Activated CD4-positive, alpha-beta T cell treated with anti-CD3 and anti-CD28 coated beads for 36 hours (primary cell): Measurements from ENCODE around the gene SNX5. TPM values are rescaled to one million over a fixed set of nuclear protein-coding genes. Genes with fewer than 3 reads are reported as not detected.

Source experiments
- ATAC-seq: fragments of 200-7000 bp; cut with Tn5 transposase; one replicate; pipeline ENCODE4 v1.10.0; 2021; ENCODE audit warnings: mild to moderate bottlenecking, moderate library complexity
- CTCF ChIA-PET: fragments of 350-600 bp; sonication (Branson Sonifier 250); formaldehyde crosslinking; loops from one replicate; lab custom pipeline; 2021; ENCODE audit warnings: antibody characterized with exemption; lab: Charles Lee
- POLR2A ChIA-PET: fragments of 350-600 bp; sonication (Branson Sonifier 250); formaldehyde crosslinking; loops from one replicate; lab custom pipeline; 2021; ENCODE audit warnings: antibody characterized with exemption, inconsistent platforms; lab: Charles Lee
- DNase-seq: peaks from one replicate; pipeline ENCODE4 v3.0.0-alpha.2; 2020
- H3K27ac Mint-ChIP-seq: one replicate; pipeline ENCODE4 v1.8.0; 2021; ENCODE audit warnings: mixed read lengths
- H3K27me3 Mint-ChIP-seq: one replicate; pipeline ENCODE4 v1.8.0; 2021; ENCODE audit warnings: mixed read lengths
- H3K36me3 Mint-ChIP-seq: one replicate; pipeline ENCODE4 v1.8.0; 2021; ENCODE audit warnings: low read depth, mixed read lengths
- H3K4me1 Mint-ChIP-seq: one replicate; pipeline ENCODE4 v1.8.0; 2021; ENCODE audit warnings: mixed read lengths
- H3K4me3 Mint-ChIP-seq: one replicate; pipeline ENCODE4 v1.8.0; 2021; ENCODE audit warnings: mild to moderate bottlenecking, moderate library complexity, mixed read lengths
- H3K9me3 Mint-ChIP-seq: one replicate; pipeline ENCODE4 v1.8.0; 2021; ENCODE audit warnings: low read depth, mixed read lengths
- intact Hi-C, 2 experiments: fragments of 100-400 bp; cut with DNase I in 1 of 2; cut with micrococcal nuclease in 1 of 2; formaldehyde crosslinking; loops; one replicate each; pipeline versions ENCODE4 v1.14.2 to v1.15.1; 2022 to 2024; cut with DNase I, micrococcal nuclease
- total RNA-seq, 2 experiments: library from RNA; stranded (reverse); gene quantifications; one replicate each; pipeline ENCODE4 v1.2.3, GENCODE V29; 2021

Gene SNX5
- total RNA-seq, 2 experiments from 2014 or later = 204 to 227 TPM

DNA sequence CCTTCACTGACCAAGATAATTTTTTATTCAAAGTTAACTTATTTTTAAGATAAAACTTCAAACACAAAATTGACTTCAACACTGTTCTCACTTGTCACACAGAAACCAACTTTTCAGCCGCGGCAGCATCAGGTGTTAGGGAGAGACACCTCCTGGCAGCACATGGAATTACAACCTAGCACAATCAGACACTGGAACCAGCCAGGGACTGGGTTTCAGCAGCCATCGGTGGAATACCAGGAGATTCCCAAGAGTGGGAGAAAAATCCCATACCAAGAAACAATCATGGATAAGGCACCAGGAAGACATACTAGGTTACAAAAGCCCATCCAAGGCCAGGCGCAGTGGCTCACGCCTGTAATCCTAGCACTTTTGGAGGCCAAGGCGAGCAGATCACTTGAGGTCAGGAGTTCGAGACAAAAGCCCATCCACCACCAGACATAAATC, 70.0 kb downstream of the SNX5 start:
- H3K36me3 Mint-ChIP-seq = no peaks in the 10 kb centered on the region
- peaks cover 27% of the 10 kb centered on the region for H3K27me3 Mint-ChIP-seq
- intact Hi-C loops = loop anchor here (1.0 to 10.0 kb wide), 8 partner anchors 41 to 1096 kb away; partner anchors contain the start of gene RRBP1 (in 1 of the 2)
- POLR2A ChIA-PET = no interaction called here
- no peak overlapping the region for H3K4me3 Mint-ChIP-seq
- no peak overlapping the region for H3K27ac Mint-ChIP-seq
- H3K4me1 Mint-ChIP-seq = peaks cover 17% of the 10 kb centered on the region
- ATAC-seq (peak; percentile 47), DNase-seq (peak; percentile 80)
- CTCF ChIA-PET = interaction anchor here (0.9 to 4.9 kb wide), 10 partner anchors 14 to 395 kb away, joined by 3 to 33 read pairs (median 4); partner anchors contain the start of gene RRBP1
- H3K9me3 Mint-ChIP-seq = no peaks in the 10 kb centered on the region

DNA sequence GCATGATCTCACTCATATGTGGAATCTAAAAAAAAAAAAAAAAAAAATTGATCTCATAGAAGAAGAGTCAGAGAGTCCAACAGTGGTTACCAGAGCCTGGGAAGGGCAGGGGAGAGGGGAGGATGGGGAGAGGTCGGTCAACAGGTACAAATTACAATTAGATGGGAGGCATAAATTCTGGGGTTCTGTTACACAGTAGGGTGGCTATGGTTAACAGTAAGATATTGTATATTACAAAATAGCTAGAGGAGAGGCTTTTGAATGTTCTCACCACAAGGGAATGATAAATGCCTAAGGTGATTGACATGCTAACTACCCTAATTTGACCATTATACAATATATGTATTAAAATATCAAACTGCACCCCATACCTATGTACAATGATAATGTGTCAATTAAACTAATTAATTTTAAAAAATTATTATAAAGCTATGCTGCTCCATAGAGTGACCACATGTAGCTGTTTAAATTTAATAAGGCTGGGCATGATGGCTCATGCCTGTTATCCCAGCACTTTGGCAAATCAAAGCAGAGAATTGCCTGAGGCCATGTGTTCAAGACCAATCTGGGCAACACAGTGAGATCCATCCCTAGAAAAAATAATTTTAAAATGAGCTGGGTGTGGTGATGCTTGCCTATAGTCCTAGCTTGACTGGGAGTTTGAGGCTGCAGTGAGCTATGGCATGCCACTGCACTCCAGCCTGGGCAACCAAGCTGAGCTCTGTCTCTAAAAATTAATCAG, 70.9 kb downstream of the SNX5 start:
- CTCF ChIA-PET = interaction anchor here (0.6 to 4.9 kb wide), 16 partner anchors 9 to 396 kb away, joined by 3 to 33 read pairs (median 3); partner anchors contain the start of gene RRBP1
- Mint-ChIP-seq H3K27ac (no peak overlapping the region), H3K27me3 (peaks cover 23% of the 10 kb centered on the region), H3K4me3 (no peak overlapping the region), H3K9me3 (no peaks in the 10 kb centered on the region), H3K36me3 (no peaks in the 10 kb centered on the region), H3K4me1 (peaks cover 17% of the 10 kb centered on the region)
- DNase-seq (no peak), ATAC-seq (no peak)
- intact Hi-C loops = loop anchor here (1.0 to 10.0 kb wide), 8 partner anchors 42 to 1095 kb away; partner anchors contain the start of gene RRBP1 (in 1 of the 2)
- POLR2A ChIA-PET = interaction anchor here (0.8 kb wide), 1 partner anchor 215 kb away, joined by 3 read pairs; no protein-coding TSS in a partner anchor

DNA sequence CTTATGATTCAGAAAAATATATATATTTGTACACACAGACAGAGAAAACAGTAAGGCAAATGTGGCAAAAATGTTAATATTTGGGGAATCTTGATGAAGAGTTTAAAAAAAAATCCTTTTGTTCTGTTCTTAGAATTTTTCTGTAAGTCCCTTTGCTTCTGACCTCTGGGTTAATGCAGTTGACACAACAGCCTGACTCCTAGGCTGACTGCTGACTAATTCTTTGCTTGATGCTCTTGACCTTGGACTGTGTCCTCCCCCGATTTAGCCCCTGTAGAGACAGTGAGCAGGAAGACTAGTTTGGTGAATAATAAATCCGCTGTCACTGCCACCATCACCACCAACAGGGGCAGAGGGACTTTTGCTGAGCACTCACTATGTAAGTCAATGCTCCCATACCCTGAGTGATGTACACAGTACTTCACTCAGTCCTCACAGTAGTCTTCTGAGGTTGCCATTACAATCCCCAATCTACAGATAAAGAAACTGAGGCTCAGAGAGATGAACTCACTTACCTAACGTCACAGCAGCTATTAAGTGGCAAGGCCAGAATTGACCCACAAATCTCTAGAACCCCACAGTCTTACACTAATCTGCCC, 71.7 kb downstream of the SNX5 start:
- Mint-ChIP-seq H3K27ac (no peak overlapping the region), H3K4me1 (peaks cover 17% of the 10 kb centered on the region), H3K9me3 (no peaks in the 10 kb centered on the region), H3K27me3 (peaks cover 23% of the 10 kb centered on the region), H3K4me3 (no peak overlapping the region), H3K36me3 (no peaks in the 10 kb centered on the region)
- DNase-seq (no peak), ATAC-seq (no peak)
- ChIA-PET CTCF (interaction anchor here (1.2 to 4.9 kb wide), 6 partner anchors 10 to 397 kb away, joined by 3 to 33 read pairs (median 6); partner anchors contain the start of gene RRBP1), POLR2A (no interaction called here)
- intact Hi-C loops = loop anchor here (5.0 to 10.0 kb wide), 2 partner anchors 98 to 1095 kb away; no protein-coding TSS in a partner anchor

DNA sequence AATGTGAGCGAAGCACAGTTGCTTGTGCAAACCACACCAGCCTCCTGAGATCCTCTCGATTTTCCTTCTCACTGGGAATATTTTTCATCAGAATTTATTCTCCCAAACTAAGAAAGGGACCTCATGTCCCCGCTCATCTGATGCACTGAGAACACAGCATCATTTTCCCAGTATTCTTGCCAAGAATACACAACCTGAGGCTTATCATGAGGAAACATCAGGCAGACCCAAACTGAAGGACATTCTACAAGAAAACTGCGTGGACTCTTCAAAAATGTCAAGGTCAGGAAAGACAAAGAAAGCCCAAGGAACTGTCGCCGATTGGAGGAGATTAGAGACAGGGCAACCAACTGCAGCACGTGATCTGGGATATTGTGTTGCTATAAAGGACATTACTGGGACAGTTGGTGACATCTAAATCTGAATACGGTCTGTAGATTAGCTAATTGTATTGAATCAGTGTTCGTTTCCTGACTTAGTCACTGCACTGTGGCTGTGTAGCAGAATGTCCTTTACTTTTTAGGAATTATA, 72.3 kb downstream of the SNX5 start:
- H3K4me1 Mint-ChIP-seq = peaks cover 17% of the 10 kb centered on the region
- DNase-seq (no peak), ATAC-seq (no peak)
- CTCF ChIA-PET = interaction anchor here (0.6 to 4.9 kb wide), 12 partner anchors 39 to 391 kb away, joined by 3 to 33 read pairs (median 3); partner anchors contain the start of gene RRBP1
- no peak overlapping the region for H3K4me3 Mint-ChIP-seq
- H3K27ac Mint-ChIP-seq = no peak overlapping the region
- H3K9me3 Mint-ChIP-seq = no peaks in the 10 kb centered on the region
- no peaks in the 10 kb centered on the region for H3K36me3 Mint-ChIP-seq
- intact Hi-C loops = loop anchor here (5.0 to 10.0 kb wide), 2 partner anchors 99 to 1094 kb away; no protein-coding TSS in a partner anchor
- H3K27me3 Mint-ChIP-seq = peaks cover 23% of the 10 kb centered on the region
- POLR2A ChIA-PET = interaction anchor here (0.6 to 0.9 kb wide), 3 partner anchors 74 to 329 kb away, joined by 3 to 5 read pairs (median 4); partner anchors contain the start of gene RRBP1

DNA sequence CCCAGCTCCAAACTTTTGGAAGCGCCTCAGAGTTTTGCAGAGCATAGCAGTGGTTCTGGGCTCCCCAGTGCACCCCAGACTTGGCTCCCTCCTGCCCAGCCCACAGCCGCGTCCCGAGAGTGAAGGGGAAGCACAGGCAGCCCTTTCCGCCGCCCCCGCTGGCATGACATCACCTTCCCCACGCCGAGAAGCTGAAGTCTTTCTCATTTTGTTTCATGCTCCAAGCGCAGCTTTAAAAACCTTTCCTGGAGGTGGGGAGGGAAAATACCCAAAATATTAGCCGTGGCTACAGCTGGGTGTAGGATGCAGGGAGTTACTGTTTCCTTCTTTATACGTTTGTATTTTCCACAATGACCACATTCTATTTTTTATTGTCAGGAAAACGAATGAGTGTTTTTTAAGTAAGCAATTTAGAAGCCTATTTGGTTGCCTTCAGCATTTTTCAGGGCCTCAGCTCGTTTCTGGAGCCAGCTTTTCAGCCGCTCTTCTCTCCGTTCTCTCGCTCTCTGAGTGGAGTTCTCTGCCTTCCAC, 72.9 kb downstream of the SNX5 start:
- ATAC-seq (peak; percentile 93), DNase-seq (peak; percentile 89)
- H3K9me3 Mint-ChIP-seq = no peaks in the 10 kb centered on the region
- ChIA-PET CTCF (interaction anchor here (0.6 to 4.9 kb wide), 13 partner anchors 38 to 391 kb away, joined by 3 to 33 read pairs (median 3); partner anchors contain the start of gene RRBP1), POLR2A (interaction anchor here (0.6 to 0.9 kb wide), 3 partner anchors 75 to 329 kb away, joined by 3 to 5 read pairs (median 4); partner anchors contain the start of gene RRBP1)
- intact Hi-C loops = loop anchor here (5.0 to 10.0 kb wide), 2 partner anchors 99 to 1093 kb away; no protein-coding TSS in a partner anchor
- peak overlapping the region; percentile 3 for H3K4me3 Mint-ChIP-seq
- H3K27ac Mint-ChIP-seq = no peak overlapping the region
- H3K36me3 Mint-ChIP-seq = no peaks in the 10 kb centered on the region
- H3K27me3 Mint-ChIP-seq = peaks cover 23% of the 10 kb centered on the region
- peaks cover 17% of the 10 kb centered on the region for H3K4me1 Mint-ChIP-seq

DNA sequence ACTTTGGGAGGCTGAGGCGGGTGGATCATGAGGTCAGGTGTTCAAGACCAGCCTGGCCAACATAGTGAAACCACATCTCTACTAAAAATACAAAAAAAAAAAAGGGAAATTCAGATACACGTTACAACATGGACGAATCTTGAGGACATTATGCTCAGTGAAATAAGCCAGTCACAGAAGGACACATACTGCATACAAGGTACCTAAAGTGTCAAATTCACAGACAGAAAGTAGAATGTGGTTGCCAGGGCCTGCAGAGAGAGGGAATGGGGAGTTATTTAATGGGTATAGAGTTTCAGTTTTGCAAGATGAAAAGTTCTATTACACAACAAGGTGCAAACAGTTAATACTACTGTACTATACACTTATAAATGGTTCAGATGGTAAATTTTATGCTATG, 75.1 kb downstream of the SNX5 start:
- Mint-ChIP-seq H3K9me3 (peaks cover 7% of the 10 kb centered on the region), H3K36me3 (peaks cover 2% of the 10 kb centered on the region), H3K4me3 (no peak overlapping the region), H3K27me3 (peaks cover 21% of the 10 kb centered on the region), H3K27ac (no peak overlapping the region), H3K4me1 (peaks cover 17% of the 10 kb centered on the region)
- DNase-seq = no peak
- ChIA-PET POLR2A (no interaction called here), CTCF (no interaction called here)
- no peak for ATAC-seq
- intact Hi-C loops = loop anchor here in 1 of 2 experiments (10.0 kb wide), 1 partner anchor 101 kb away; no protein-coding TSS in a partner anchor

DNA sequence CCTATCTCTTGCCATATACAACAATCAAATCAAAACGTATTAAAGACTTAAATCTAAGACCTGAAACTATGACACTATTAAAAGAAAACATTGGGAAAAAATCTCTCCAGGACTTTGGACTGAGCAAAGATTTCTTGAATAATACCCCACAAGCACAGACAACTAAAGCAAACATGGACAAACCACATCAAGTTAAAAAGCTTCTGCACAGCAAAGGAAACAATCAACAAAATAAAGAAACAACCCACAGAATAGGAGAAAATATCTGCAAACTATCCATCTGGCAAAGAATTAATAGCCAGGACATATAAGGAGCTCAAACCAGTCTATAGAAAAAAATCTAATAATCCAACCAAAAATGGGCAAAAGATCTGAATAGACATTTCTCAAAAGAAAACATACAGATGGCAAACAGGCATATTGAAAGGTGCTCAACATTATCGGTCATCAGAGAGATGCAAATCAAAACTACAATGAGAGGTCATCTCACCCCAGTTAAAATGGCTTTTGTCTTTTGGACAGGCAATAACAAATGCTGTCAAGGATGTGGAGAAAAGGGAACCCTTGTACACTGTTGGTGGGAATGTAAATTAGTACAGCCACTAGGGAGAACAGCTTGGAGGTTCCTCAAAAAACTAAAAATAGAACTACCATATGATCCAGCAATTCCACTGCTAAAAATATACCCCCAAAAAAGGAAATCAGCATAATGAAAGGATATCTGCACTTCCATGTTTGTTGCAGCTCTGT, 76.2 kb downstream of the SNX5 start:
- peaks cover 17% of the 10 kb centered on the region for H3K4me1 Mint-ChIP-seq
- H3K4me3 Mint-ChIP-seq = no peak overlapping the region
- ChIA-PET CTCF (interaction anchor here (0.9 kb wide), 1 partner anchor 210 kb away, joined by 3 read pairs; the partner anchor contains the start of gene RRBP1), POLR2A (no interaction called here)
- ATAC-seq (no peak), DNase-seq (no peak)
- H3K36me3 Mint-ChIP-seq = peaks cover 2% of the 10 kb centered on the region
- peaks cover 18% of the 10 kb centered on the region for H3K27me3 Mint-ChIP-seq
- intact Hi-C loops = loop anchor here in 1 of 2 experiments (10.0 kb wide), 1 partner anchor 102 kb away; no protein-coding TSS in a partner anchor
- H3K27ac Mint-ChIP-seq = no peak overlapping the region
- H3K9me3 Mint-ChIP-seq = peaks cover 7% of the 10 kb centered on the region

Other genes starting within 250 kb of the SNX5 start
- 10 to 100 TPM; 24.1 to 29.7 TPM for gene MGME1, start 224 bp upstream of the SNX5 start, total RNA-seq
- gene OVOL2, start 89.1 kb upstream of the SNX5 start, total RNA-seq = not detected
- gene KAT14, start 169.1 kb upstream of the SNX5 start, total RNA-seq = 10 to 100 TPM; 17.2 to 17.9 TPM
- 10 to 100 TPM; 12.0 to 18.7 TPM for gene PET117, start 169.1 kb upstream of the SNX5 start, total RNA-seq